Fibroblast of lung (primary cell): ENCODE results near the gene FBXW11.

Experiments
- EZH2 ChIP-seq: IDR thresholded peaks from 2 replicates; pipeline ENCODE4 v1.5.1; 2012; ENCODE audit warnings: low read length, control low read depth, mild to moderate bottlenecking; ENCODE audit errors: missing control alignments
- TF ChIP-seq, protein P1 (sequence below), 2 donors: IDR thresholded peaks in 1 of 2; conservative IDR thresholded peaks in 1 of 2; 1 replicate in 1 of 2; 2 replicates in 1 of 2; pipeline ENCODE4 v1.5.1; 2011 to 2012; ENCODE audit warnings: low read length in 2 of 2, control low read depth in 1 of 2, inconsistent platforms in 1 of 2, low read depth in 1 of 2, mild to moderate bottlenecking in 1 of 2

DNA sequence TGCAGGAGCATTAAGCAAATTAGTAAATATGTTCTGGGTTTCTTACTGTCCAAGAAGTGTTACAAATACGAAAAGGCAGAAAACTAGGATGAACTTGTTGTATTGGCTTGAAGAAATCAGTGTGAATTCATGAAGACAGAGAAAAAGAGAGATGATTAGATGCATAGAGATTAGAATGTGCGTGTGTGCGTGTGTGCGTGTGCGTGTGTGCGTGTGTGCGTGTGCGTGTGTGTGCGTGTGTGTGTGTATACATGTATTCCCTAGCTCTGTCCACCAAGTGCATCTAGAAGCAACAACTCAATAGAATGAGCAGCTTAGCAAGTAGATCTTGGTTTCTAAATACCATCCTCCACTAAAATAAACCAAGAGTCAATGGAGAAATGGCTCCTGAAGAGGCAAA, 179.3 kb downstream of the FBXW11 start:
- TF ChIP-seq, protein P1, sequence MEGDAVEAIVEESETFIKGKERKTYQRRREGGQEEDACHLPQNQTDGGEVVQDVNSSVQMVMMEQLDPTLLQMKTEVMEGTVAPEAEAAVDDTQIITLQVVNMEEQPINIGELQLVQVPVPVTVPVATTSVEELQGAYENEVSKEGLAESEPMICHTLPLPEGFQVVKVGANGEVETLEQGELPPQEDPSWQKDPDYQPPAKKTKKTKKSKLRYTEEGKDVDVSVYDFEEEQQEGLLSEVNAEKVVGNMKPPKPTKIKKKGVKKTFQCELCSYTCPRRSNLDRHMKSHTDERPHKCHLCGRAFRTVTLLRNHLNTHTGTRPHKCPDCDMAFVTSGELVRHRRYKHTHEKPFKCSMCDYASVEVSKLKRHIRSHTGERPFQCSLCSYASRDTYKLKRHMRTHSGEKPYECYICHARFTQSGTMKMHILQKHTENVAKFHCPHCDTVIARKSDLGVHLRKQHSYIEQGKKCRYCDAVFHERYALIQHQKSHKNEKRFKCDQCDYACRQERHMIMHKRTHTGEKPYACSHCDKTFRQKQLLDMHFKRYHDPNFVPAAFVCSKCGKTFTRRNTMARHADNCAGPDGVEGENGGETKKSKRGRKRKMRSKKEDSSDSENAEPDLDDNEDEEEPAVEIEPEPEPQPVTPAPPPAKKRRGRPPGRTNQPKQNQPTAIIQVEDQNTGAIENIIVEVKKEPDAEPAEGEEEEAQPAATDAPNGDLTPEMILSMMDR (conservative IDR thresholded peaks at IDR 0.05 in 1 of 2, IDR thresholded peaks at IDR 0.05 in 1 of 2; ENCODE audit: low read depth in 1 of 2, low read length in 2 of 2), result no peak
- no peak for TF ChIP-seq EZH2
